IMR-90 (cell line): ENCODE results near the gene CFHR2. TPM values are rescaled to one million over a fixed set of nuclear protein-coding genes. Genes with fewer than 3 reads are reported as not detected.
A peak's percentile ranks its signal among the peaks of the same experiment; 100 is the strongest.

Experiments used
- ATAC-seq: fragments of 200-7000 bp; cut with Tn5 transposase; 2 replicates; pipeline ENCODE4 v1.9.1; 2020; ENCODE audit warnings: low read depth, mild to moderate bottlenecking, moderate library complexity
- BruUV-seq: library from RNA; stranded (reverse); fragments of 400-500 nt; replicated peaks from 2 replicates; lab custom pipeline; 2021; lab: Mats Ljungman, UMichigan
- CTCF ChIA-PET: fragments of 300-600 bp; formaldehyde crosslinking; extraction: SDS; loops from one replicate; lab custom pipeline; 2021; ENCODE audit warnings: antibody characterized with exemption; lab: Yijun Ruan, JAX
- POLR2A ChIA-PET: fragments of 300-600 bp; sonication (Branson Sonifier 250); formaldehyde crosslinking; loops from one replicate; lab custom pipeline; 2022; ENCODE audit warnings: antibody characterized with exemption; ENCODE audit not compliant: unreplicated experiment; lab: Charles Lee
- DNase-seq: peaks from one replicate; pipeline ENCODE4 v3.0.0; 2013
- H2AFZ ChIP-seq: replicated peaks from 2 replicates; pipeline ENCODE3; 2013; ENCODE audit warnings: low read length, mild to moderate bottlenecking; ENCODE audit not compliant: poor library complexity
- H2AK5ac ChIP-seq: 2 replicates; pipeline ENCODE4 v1.6.1; 2013; ENCODE audit warnings: low read depth, low read length, inconsistent platforms
- H2AK9ac ChIP-seq: replicated peaks from 2 replicates; pipeline ENCODE3; 2013; ENCODE audit warnings: mild to moderate bottlenecking, low read depth, low read length, moderate library complexity; ENCODE audit not compliant: poor library complexity
- H2BK120ac ChIP-seq: 2 replicates; pipeline ENCODE4 v1.6.1; 2013; ENCODE audit warnings: low read depth, low read length, inconsistent platforms
- H2BK15ac ChIP-seq: 3 replicates; pipeline ENCODE4 v1.6.1; 2013; ENCODE audit warnings: low read depth, low read length, inconsistent platforms
- H2BK20ac ChIP-seq: 2 replicates; pipeline ENCODE4 v1.6.1; 2013; ENCODE audit warnings: low read depth, mild to moderate bottlenecking, inconsistent platforms, low read length, moderate library complexity
- H2BK5ac ChIP-seq: 2 replicates; pipeline ENCODE4 v1.6.1; 2013; ENCODE audit warnings: mild to moderate bottlenecking, low read depth, low read length, inconsistent platforms; ENCODE audit not compliant: poor library complexity, severe bottlenecking
- H3K14ac ChIP-seq: replicated peaks from 2 replicates; pipeline ENCODE4 v1.6.1; 2013; ENCODE audit warnings: low read depth, low read length, inconsistent platforms
- H3K18ac ChIP-seq: 2 replicates; pipeline ENCODE4 v1.6.1; 2013; ENCODE audit warnings: low read depth, low read length, control low read depth
- H3K23ac ChIP-seq: 2 replicates; pipeline ENCODE4 v1.6.1; 2013; ENCODE audit warnings: low read depth, low read length, inconsistent platforms
- H3K27ac ChIP-seq: 2 replicates; pipeline ENCODE4 v1.5.1; 2013; ENCODE audit warnings: mild to moderate bottlenecking, control low read depth, low read length; ENCODE audit not compliant: insufficient read depth
- H3K27me3 ChIP-seq: 2 replicates; pipeline ENCODE4 v1.6.1; 2013; ENCODE audit warnings: low read length; ENCODE audit not compliant: control insufficient read depth, insufficient read depth
- H3K36me3 ChIP-seq: 2 replicates; pipeline ENCODE4 v1.6.1; 2013; ENCODE audit warnings: low read length, mixed read lengths; ENCODE audit not compliant: control insufficient read depth, insufficient read depth
- H3K4ac ChIP-seq: 2 replicates; pipeline ENCODE4 v1.6.1; 2013; ENCODE audit warnings: low read depth, low read length, inconsistent platforms
- H3K4me1 ChIP-seq: 2 replicates; pipeline ENCODE4 v1.6.1; 2013; ENCODE audit warnings: low read length, mixed read lengths; ENCODE audit not compliant: control insufficient read depth, insufficient read depth
- H3K4me2 ChIP-seq: 2 replicates; pipeline ENCODE4 v1.6.1; 2013; ENCODE audit warnings: low read depth, mild to moderate bottlenecking, control low read depth, low read length, moderate library complexity
- H3K4me3 ChIP-seq: 2 replicates; pipeline ENCODE4 v1.5.1; 2013; ENCODE audit warnings: low read depth, mild to moderate bottlenecking, control low read depth, low read length, moderate library complexity; ENCODE audit not compliant: insufficient read depth
- H3K56ac ChIP-seq: 2 replicates; pipeline ENCODE4 v1.6.1; 2013; ENCODE audit warnings: low read length, inconsistent platforms; ENCODE audit not compliant: insufficient read depth; ENCODE audit errors: extremely low read depth
- H3K79me1 ChIP-seq, 2 experiments: 2 replicates each; pipeline ENCODE4 v1.6.1; 2013; ENCODE audit warnings: low read length in 2 of 2, inconsistent platforms in 1 of 2, low read depth in 1 of 2
- H3K9ac ChIP-seq: 2 replicates; pipeline ENCODE4 v1.6.1; 2013; ENCODE audit warnings: low read depth, low read length, control low read depth
- H3K9me1 ChIP-seq: 2 replicates; pipeline ENCODE4 v1.6.1; 2013; ENCODE audit warnings: low read length, inconsistent platforms; ENCODE audit not compliant: insufficient read depth
- H3K9me3 ChIP-seq: 2 replicates; pipeline ENCODE4 v1.6.1; 2013; ENCODE audit warnings: low read length; ENCODE audit not compliant: control insufficient read depth, insufficient read depth
- H4K20me1 ChIP-seq: 2 replicates; pipeline ENCODE4 v1.6.1; 2013; ENCODE audit warnings: low read length, inconsistent platforms; ENCODE audit not compliant: insufficient read depth
- H4K5ac ChIP-seq: 2 replicates; pipeline ENCODE4 v1.6.1; 2013; ENCODE audit warnings: mild to moderate bottlenecking, low read depth, low read length, control low read depth
- H4K8ac ChIP-seq, 2 experiments: 2 replicates each; pipeline ENCODE4 v1.6.1; 2013; ENCODE audit warnings: low read depth in 2 of 2, low read length in 2 of 2, control low read depth in 1 of 2, inconsistent platforms in 1 of 2
- H4K91ac ChIP-seq: 2 replicates; pipeline ENCODE4 v1.6.1; 2013; ENCODE audit warnings: low read depth, low read length, inconsistent platforms; ENCODE audit not compliant: insufficient read depth
- BHLHE40 ChIP-seq: fragments of 150-350 bp; IDR thresholded peaks from 2 replicates; pipeline ENCODE4 v1.6.1; 2016; ENCODE audit warnings: mild to moderate bottlenecking, low read depth, low read length
- ELK1 ChIP-seq: fragments of 150-350 bp; IDR thresholded peaks from 2 replicates; pipeline ENCODE4 v1.6.1; 2016; ENCODE audit warnings: low read depth, mild to moderate bottlenecking, low read length, moderate library complexity, borderline replicate concordance
- FOS ChIP-seq: fragments of 150-350 bp; IDR thresholded peaks from 2 replicates; pipeline ENCODE4 v1.6.1; 2016; ENCODE audit warnings: low read depth, low read length
- MAFK ChIP-seq: IDR thresholded peaks from 2 replicates; pipeline ENCODE4 v1.6.1; 2012; ENCODE audit warnings: low read depth, low read length, improper control_type of control experiment
- MAZ ChIP-seq: IDR thresholded peaks from 2 replicates; pipeline ENCODE4 v1.6.1; 2012; ENCODE audit warnings: low read depth, mild to moderate bottlenecking, low read length, improper control_type of control experiment, moderate library complexity, borderline replicate concordance
- MXI1 ChIP-seq: IDR thresholded peaks from 2 replicates; pipeline ENCODE4 v1.6.1; 2012; ENCODE audit warnings: low read depth, mild to moderate bottlenecking, low read length, moderate library complexity, borderline replicate concordance
- NFE2L2 ChIP-seq: fragments of 150-350 bp; IDR thresholded peaks from 2 replicates; pipeline ENCODE4 v1.6.1; 2016; ENCODE audit warnings: low read depth, mild to moderate bottlenecking, low read length
- RAD21 ChIP-seq: IDR thresholded peaks from 2 replicates; pipeline ENCODE4 v1.6.1; 2012; ENCODE audit warnings: low read length, improper control_type of control experiment
- RCOR1 ChIP-seq: IDR thresholded peaks from 2 replicates; pipeline ENCODE4 v1.6.1; 2012; ENCODE audit warnings: mild to moderate bottlenecking, low read length, improper control_type of control experiment; ENCODE audit not compliant: insufficient replicate concordance
- SMC3 ChIP-seq: fragments of 150-350 bp; IDR thresholded peaks from 2 replicates; pipeline ENCODE4 v1.6.1; 2016; ENCODE audit warnings: low read depth, mild to moderate bottlenecking, antibody characterized with exemption, low read length, moderate library complexity
- WGBS, 2 experiments: methylation state at CpG; one replicate each; pipeline versions ENCODE4 v1.1.5 to v1.1.7; 2013; ENCODE audit warnings: missing lambda C conversion rate in 2 of 2; ENCODE audit not compliant: insufficient read length in 1 of 2; ENCODE audit errors: extremely low coverage in 2 of 2; 5-methylcytosine and 5-hydroxymethylcytosine counted together
- dilution Hi-C: fragments of 300-500 bp; cut with HindIII; formaldehyde crosslinking; loops from one replicate; pipeline ENCODE4 v1.14.3; 2018; ENCODE audit warnings: low sequenced_read_pairs; ENCODE audit not compliant: unreplicated experiment
- in situ Hi-C: fragments of 300-500 bp; cut with MboI; formaldehyde crosslinking; loops from 3 replicates; pipeline ENCODE4 v1.14.3; 2019; ENCODE audit warnings: low sequenced_read_pairs, inconsistent platforms, mixed read lengths
- intact Hi-C: fragments of 100-400 bp; cut with micrococcal nuclease; formaldehyde crosslinking; loops from 2 replicates; pipeline ENCODE4 v1.10.0; 2022
- polyA plus RNA-seq, 3 experiments: library from polyadenylated mRNA; depleted of rRNA; stranded (reverse); fragments of >200 nt; gene quantifications; 2 replicates each; pipeline ENCODE4 v1.2.3, GENCODE V29; 2012; ENCODE audit warnings: low replicate concordance in 1 of 3
- total RNA-seq: library from RNA; depleted of rRNA; stranded (reverse); fragments of >200 nt; gene quantifications from 2 replicates; pipeline ENCODE4 v1.2.3, GENCODE V29; 2012
- TF ChIP-seq, protein P1 (sequence below): fragments of 150-350 bp; IDR thresholded peaks from 2 replicates; pipeline ENCODE4 v1.6.1; 2017; ENCODE audit warnings: mild to moderate bottlenecking, antibody characterized with exemption, low read length, low read depth

The CFHR2 gene
- total and polyA plus RNA-seq, 2 of the 4 experiments (the other 2 are of a cell fraction) = not detected

- DNase-seq (peak; percentile 13), ATAC-seq (peak; percentile 59)
Observed at GRCh38 chr1:196951711-196952394, 8.3 kb downstream of the CFHR2 start.

More at GRCh38 chr1:196951711-196952394, 8.3 kb downstream of the CFHR2 start:
- Histone ChIP-seq H3K9me3 (no peaks in the 10 kb centered on the region), H3K4me3 (no peak overlapping the region), H4K8ac (no peak overlapping the region), H3K9ac (no peak overlapping the region), H3K4me2 (no peak overlapping the region), H3K79me1 (no peaks in the 10 kb centered on the region), H3K23ac (no peak overlapping the region), H3K27ac (no peak overlapping the region), H2BK5ac (no peak overlapping the region), H3K27me3 (no peaks in the 10 kb centered on the region), H2AFZ (no peak overlapping the region), H4K91ac (no peak overlapping the region), H3K9me1 (no peaks in the 10 kb centered on the region), H2AK5ac (no peak overlapping the region), H3K36me3 (no peaks in the 10 kb centered on the region), H3K56ac (no peak overlapping the region), H3K4ac (no peak overlapping the region), H3K18ac (no peak overlapping the region), H3K4me1 (no peaks in the 10 kb centered on the region), H4K20me1 (no peaks in the 10 kb centered on the region), H2BK20ac (no peak overlapping the region), H3K14ac (no peak overlapping the region), H2BK120ac (no peak overlapping the region), H4K5ac (no peak overlapping the region), H2BK15ac (no peak overlapping the region), H2AK9ac (no peak overlapping the region)
- dilution Hi-C loops = no loop called here
- POLR2A ChIA-PET = no interaction called here
- no CpG with 5 or more reads among the region's 2 CpGs for WGBS, 2 experiments
- no TSS peak for BruUV-seq
- CTCF ChIA-PET = no interaction called here
- TF ChIP-seq MAFK (no peak), MAZ (no peak), SMC3 (no peak), NFE2L2 (no peak), RCOR1 (no peak), RAD21 (no peak), ELK1 (no peak), BHLHE40 (no peak), MXI1 (no peak), FOS (no peak)
- TF ChIP-seq, protein P1, sequence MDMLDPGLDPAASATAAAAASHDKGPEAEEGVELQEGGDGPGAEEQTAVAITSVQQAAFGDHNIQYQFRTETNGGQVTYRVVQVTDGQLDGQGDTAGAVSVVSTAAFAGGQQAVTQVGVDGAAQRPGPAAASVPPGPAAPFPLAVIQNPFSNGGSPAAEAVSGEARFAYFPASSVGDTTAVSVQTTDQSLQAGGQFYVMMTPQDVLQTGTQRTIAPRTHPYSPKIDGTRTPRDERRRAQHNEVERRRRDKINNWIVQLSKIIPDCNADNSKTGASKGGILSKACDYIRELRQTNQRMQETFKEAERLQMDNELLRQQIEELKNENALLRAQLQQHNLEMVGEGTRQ = no peak
- intact Hi-C loops = no loop called here
- in situ Hi-C loops = no loop called here
